Activated CD8-positive, alpha-beta memory T cell treated with anti-CD3 and anti-CD28 coated beads for 48 hours (primary cell): ENCODE data around the gene IL22RA1.

Source experiments
- DNase-seq, 3 experiments: peaks; one replicate each; pipeline ENCODE4 v3.0.0-alpha.2; 2020; ENCODE audit warnings: low read depth in 2 of 3, low spot score in 2 of 3

IL22RA1 gene

DNA sequence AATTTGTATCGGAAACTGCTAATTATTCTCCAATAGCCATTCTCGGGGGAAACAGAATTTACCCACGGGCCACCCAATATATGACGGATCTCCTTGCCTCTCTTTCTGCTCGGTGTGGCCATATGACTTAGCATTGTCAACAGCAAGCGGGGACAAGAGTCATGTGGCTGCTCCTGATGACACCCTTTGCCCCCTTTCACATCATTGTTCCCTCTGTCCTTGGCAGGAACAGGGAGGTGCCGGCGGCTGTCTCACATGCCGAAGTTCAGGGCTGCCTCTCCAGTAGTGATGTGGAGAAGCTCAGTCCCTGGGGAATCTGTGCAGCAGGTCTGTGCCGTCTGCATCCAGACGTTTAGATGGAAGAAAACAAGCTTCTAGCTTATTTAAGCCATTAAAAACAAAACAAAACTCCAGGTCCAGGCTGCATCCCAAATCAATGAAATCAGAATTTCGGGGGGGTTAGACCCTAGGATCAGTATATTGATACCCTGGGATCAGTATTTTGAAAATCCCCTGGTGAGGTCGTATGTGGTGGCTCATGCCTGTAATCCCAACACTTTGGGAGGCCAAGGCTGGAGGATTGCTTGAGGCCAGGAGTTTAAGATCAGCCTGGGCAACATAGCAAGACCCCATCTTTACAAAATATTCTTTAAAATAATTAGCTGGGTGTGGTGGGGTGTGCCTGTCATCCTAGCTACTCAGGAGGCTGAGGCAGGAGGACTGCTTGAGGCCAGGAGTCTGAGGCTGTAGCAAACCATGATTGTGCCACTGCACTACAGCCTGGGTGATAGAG is 41.8 kb downstream of the IL22RA1 start:
- DNase-seq = no peak

DNA sequence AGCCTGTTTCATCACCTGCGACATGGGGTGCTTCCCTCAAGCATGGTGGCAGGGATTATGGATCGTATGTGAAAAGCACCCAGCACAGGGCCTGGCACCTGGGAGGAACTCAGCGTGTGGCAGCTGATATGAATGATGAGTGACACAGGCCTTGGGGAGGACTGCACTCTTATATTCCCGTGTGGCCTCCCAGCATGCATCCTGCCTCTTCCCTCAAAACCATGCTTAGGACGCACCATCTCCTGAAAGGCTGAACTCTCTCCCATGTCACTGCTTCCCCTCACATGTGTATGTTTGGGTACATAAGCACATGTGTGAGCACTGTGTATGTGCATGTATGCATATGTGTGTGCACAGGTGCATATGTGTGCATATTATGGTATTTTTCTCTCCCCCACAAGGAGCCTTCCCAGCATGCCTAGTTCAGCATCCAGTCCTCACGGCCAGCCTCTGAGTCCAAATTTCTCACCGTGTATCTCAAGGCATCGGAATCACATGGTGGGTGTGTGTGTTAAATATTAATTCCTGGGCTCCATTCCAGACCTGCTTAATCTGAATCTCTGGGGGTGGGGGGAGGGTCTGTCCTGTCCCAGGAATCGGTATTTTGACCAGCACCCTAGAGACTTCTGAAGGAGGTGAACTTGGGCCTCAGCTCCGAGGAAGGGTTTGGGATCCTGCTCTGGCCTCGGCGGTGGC is 43.8 kb downstream of the IL22RA1 start:
- DNase-seq = no peak

DNA sequence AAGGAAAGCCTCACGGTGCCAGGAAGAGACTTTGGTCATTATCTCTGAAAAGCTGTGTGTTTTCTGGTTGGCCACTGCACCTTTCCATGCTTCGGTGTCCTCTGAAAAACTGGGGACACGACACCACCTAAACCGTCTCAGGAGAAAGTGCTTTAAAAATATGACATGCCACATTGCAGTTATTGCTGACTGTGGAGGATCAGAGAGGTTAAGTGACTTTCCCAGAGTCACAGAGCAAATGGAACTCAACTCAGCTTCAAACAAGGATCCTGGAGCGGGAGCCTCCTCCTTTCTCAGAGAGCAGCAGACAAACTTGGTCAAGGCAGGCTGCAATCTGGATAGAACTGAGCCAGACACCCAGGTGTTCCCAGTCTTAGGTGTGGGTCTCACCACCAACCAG is 44.8 kb downstream of the IL22RA1 start:
- no peak for DNase-seq

DNA sequence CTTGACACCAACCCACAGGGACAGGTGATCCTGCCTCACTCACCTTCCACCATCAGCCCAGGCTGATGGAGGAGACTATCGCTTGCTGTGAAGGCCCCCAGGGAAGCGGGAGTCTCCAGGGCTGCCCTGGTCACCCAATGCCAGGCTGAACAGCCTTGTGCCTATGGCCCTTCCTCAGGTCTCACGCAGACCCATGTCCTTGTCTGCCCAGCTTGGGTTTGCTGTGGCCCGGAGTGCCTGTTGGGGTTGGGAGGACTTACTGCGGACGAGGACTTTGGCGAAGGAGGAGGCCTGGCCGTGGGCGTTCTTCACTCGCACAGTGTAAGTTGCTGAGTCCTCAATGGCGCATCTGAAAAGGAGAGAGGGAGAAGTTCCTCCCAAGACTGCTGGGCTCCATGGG is 45.3 kb downstream of the IL22RA1 start:
- no peak for DNase-seq

DNA sequence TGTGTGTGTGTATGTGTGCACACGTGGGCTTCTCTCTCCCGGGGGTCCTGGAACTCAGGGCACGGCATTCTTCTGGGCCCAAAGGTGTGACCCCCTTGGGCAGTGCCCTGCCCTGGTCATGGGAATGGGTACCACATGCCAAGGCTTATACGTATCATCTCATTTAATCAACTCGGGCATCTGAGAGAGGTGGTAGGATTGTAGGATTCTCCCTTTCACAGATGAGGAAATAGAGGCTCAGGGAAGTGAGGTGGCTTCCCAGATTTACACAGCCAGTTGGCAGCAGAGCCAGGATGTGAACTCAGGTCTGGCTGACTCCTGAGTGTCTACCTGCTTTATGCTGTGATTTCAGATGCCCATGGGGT is 46.2 kb downstream of the IL22RA1 start:
- no peak for DNase-seq

DNA sequence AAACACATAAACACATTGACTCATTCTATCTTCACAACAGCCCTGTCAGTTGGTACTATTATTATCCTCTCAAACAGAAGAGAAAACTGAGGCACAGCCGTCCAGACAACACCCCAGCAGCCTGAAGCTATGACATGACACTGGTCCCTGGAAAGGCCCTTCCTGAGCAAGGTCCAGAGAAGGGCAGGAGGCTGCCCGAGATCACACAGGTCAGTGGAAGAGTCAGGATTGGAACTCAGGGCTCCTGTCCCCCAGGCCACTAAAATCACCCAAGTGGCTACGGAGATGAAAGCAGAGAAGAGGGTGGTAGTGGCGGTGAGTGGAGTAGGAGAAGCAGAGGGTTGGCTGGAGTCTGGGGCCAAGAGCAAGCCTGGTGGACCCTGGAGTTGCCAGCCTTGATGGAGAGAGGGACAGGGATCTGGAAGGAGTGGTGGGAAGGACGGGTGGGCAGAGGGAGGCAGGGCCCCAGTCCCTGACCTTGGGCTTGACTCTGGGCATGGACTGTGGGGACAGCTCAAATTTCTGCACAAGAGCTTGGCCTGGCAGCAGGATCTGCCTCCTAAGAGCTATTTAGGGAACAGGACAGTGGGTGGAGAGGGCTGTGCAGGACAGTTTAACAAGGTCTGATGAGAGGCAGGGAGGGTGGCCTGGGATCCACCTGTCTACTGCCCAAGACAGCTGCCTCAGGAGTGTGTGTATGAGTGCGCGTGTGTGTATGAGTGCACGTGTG is 46.8 kb downstream of the IL22RA1 start:
- DNase-seq = no peak

DNA sequence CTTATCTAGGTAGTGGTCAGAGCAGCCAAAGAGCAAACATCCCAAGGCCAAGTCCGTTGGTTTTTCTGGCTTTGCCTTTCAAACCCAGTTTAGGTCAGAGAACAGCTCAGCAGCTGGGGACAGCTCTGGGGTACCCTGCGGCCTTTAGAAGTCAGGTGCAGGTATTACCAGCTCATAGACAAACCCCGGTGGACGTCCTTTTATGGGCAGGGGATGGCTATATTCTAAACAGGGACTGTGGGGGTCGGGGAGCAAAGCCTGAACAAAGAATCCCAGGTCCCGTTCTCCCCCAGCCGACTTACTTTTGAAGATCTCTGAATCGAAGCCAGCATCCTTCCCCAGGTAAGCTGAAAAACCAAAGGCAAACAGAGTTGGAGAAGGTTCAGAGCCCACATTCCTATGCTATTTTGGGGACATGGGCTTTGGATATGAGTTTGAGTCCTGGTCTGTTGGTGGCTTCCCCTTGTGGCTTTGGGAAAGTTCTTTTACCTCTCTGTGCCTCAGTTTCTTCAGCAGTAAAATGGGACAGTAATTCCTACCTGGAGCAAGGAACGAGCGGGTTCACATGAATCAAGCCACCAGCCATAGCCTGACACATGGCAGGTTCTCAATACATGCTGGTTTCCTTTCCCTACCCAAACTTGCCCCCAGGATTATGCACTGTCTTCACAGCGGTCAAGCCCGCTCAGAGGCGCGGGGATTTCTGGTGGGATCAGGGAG is 47.6 kb downstream of the IL22RA1 start:
- DNase-seq = no peak

DNA sequence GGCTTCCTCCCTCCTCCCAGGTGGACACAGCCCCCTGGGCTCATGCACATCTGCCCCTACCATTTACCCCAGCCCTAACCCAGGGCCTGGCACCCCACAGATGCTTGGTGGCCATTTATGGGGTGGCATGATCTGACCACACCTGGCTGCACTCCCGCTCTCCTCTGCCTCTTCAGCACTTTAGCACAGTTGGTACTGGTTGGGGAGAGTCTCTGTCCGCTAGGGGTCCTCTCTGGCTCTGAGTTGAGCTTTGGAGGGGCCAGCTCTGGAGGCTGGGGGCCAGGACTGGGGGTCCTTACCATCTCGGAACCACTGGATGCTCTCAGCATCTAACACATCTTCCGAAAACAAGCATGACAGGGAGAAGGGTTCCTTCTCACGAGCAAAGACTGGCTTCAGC is 48.4 kb downstream of the IL22RA1 start:
- no peak for DNase-seq

DNA sequence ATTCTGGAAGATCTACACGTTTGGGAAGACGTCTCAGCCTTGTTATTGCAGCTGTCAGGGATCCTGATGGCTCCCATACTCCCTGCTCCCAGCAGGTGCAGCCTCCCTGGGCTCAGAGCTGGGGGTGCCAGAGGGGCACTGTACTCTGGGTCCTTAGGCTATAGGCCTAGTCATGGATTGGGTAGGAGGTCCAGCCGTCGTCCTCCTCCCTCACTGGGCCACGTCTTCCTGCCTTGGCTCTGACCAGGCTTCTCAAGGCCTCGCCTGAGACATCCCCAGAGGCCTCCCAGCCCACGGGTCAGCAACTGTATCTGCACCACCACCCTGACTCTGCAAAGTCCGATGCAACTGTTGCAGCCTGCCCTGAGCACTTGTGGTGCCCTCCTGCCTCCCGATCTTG is 49.2 kb downstream of the IL22RA1 start:
- DNase-seq = no peak

DNA sequence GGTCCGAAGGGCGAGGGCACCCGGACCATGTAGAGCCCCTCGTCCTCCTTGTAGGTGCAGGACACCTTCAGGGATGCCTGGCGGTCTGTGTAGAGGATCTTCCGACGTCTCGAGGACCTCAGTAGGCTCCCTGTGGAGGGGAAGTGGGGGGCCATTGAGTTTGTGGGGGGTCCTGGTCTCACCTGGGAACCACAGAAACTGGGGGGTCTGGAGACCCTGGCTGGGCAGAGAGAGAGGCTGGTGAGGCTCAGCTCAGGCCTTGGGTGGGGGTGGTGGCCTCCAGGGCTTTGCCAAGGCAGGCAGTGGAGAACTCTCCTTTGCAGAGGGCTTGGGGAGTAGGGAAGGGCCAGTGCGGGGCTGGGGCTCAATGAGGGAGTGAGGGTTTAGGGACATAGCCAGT is 50.0 kb downstream of the IL22RA1 start:
- no peak for DNase-seq

DNA sequence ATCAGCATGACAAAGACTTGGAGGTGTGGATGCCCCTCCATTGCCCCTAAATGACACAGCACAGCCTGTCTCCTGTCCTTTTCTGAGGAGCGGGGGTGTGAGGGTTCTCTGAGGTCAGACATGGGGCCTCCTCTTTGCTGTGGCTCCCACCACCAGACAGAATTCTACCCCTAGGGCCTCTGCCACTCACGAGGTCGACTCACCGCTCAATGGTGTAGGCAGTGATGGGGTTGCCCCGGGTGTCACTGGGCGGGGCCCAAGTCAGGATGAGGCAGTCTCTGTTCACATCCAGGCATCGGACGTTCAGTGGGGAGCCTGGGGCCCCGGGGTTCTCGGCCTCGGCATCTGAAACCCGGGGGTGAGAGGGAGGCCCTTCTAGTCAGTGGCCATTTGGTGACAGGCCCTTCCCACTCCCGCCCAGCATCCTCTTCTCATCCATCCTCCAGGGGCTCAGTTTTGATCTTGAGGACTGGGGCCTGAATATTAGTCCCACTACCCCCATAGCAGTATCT is 50.9 kb downstream of the IL22RA1 start:
- DNase-seq = no peak

DNA sequence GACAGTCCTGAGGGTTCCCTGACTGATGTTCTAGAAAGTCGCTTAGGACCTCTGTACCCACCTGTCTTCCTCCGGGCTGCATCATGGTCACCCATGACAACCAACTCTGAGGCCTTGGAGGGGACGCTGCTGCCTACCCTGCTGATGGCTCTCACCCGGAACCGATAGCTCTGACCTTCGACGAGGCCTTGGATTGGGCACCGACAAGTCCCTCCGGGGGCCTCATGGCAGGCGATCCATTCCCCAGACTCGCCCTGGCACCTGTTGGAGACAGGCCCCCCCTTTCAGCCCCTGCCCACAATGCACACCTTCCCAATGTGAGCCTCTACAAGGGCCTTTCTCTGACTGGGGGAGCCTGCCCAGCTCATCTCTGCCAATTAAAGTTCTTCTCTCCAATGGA is 52.2 kb downstream of the IL22RA1 start:
- no peak for DNase-seq

DNA sequence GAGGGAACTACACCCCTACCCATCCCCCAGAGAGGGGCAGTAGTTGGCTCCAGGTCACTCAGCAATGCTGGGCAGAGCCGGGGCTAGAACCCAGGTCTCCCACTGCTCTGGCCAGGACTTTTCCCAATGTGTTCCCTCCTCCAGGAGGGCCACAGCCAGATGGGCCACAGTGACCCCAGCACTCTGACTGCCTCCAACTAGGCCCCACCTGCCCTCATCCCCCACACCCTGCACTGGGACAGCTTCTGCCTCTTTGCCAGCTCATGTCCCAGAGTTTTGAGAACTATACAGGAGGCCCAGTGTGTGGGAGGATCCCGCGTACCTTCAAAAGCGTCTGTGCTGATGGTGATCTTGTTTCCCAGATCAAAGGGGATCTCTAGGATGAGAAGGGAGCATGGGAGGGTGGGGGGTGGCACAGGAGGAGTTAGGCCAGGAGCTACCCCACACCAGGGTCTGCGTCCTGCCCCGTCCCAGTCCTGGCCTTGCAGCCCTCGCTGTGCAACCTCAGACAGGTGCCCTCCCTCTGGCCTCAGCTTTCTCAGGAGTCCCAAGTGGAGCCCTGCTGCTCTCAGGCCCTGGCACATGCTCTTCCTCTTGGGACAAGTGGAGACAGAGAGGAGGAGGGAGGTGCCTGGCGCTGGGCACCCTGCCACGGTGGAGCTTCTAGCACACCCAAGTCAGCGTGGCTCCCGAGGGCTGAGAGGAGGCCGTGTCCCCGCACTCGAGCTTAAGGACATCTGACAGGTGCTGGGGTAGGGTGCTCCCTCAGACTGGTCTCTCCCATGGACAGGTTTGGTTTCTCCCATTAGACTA is 53.0 kb downstream of the IL22RA1 start:
- DNase-seq = no peak

DNA sequence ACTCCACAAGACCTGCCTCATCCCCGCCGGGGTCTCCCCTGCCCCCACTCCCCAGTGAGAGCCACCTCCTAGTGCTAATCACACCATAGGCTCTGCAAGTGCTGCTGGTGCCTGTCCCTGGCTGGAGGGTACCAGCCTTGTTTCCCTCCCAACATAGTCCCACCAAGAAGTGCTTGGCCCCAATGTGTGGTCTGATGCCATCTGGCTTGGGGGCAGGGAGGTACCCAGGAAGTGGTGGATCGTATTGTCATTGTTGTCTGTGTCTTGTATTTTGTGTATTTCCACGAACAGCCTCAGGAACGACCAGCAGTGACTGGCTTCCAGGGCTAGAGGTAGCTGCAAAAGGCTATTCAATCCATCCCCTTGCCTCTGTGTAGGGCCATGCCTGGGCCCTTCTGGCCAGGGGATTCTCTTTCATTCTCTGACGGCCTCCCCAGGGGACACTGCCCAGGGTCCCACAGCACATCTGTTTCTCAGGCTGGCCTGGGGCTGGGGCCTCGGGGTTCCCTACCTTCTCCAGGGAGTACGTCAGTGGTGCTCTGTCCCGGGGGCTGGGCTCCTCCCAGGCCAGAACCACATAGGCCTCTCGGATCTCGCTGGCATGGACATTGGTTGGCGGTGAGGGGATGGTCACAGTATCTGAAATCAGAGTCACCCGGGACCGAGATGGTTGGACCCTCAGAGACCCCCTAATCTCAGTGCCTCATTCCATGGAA is 53.8 kb downstream of the IL22RA1 start:
- no peak for DNase-seq

DNA sequence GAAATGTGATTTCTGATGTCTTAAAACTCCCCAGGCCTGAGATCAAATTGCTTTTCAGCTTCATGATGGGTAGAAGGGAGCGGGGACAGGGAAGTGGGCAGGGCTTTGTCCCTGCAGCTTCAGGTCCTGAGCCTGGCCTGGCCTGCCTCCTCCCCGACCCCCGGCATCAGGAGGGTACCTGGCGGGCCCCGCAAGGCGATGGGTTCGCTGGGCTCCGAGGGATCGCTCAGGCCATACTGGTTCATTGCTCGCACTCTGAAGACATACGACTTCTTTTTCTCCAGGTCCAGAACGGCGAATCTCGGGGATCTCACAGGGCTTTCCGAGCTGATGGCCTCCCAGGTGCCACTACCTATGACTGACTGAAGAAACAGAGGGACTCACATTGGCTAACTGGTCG is 56.5 kb downstream of the IL22RA1 start:
- DNase-seq = no peak

DNA sequence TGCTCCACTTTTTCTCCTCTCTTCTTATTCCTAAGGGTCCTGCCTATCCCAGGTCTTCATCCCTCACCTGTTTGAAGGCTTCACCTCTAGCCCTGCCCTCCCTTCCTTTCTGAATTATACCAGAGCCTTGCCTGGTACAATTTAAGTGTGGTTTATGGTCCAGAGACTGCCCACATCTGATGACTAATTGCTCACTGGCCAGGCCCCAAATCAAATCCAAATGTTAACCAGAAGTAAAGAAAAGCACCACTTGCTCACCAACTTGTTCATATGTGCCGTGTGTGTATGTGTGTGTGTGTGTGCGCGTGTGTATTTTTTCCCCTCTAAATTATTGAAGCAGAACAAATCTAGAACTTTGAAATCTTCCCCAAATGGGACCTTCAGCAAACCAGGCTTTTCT is 57.4 kb downstream of the IL22RA1 start:
- no peak for DNase-seq

DNA sequence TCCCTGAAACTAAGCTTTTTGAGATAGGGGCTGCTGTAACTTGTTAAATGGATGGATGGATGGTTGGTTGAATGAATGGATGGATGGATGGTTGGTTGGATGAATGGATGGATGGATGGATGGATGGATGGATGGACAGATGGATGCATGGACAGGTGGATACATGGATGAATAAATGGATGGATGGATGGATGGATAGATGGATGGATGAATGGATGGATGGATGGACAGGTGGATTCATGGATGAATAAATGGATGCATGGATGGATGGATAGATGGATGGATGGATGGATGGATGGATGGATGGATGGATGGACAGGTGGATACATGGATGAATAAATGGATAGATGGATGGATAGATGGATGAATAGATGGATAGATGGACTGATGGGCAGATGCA is 57.9 kb downstream of the IL22RA1 start:
- DNase-seq = no peak

DNA sequence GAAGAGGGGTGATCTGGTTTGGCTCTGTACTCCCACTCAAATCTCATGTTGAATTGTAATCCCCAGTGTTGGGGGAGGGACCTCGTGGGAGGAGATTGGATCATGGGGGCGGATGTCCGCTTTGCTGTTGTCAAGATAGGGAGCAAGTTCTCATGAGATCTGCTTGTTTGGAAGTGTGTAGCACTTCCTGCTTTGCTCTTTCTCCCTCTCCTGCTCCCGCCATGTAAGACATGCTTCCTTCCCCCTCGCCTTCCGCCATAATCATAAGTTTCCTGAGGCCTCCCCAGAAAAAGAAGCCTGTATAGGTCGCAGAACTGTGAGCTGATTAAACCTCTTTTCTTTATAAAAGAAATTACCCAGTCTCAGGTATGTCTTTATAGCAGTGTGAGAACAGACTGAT is 58.9 kb downstream of the IL22RA1 start:
- no peak for DNase-seq

DNA sequence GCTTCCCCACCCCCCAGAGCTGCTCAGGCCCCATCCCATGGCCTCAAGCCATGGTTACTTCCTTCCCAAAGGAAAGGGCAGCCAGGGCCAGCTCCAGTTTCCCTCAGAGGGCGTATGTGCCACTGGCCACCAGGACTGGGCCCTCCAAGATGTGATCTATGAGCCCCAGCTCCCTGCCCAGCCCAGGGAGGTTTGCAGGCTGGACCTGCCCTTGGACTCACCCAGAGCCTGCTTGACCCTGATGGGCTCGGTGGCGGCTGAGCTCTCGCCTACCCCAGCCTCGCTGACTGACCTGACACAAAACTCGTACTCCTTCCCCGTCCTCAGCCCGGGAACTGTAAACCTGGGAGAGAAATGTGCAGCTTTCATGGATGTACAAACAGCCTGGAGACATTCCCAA is 60.6 kb downstream of the IL22RA1 start:
- no peak for DNase-seq

DNA sequence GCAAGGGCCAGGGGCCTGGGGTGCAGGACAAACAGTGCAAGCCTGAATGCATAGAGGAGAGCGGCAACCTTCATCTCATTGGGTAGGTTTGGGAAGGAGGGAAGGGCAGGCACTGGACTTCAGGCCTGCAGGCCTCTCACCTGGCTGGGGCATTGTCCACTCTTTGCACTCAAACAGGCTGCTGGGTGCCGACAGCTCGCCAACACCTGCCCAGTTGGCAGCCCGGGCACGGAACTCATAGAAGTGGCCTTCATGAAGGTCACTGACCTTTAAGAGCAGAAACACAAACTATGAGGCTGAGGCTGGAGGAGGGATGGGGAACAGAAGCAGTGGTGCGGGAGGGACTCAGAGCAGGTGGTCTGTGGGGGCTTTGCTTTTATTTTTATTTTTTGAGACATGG is 61.8 kb downstream of the IL22RA1 start:
- DNase-seq = no peak
